NCI-H2107 treated with DMSO at 0.1 percent for 48 hours (cell line): ENCODE measurements around the gene RCSD1.

Source experiments
- DNase-seq: peaks from one replicate; lab custom pipeline; 2025; ENCODE audit not compliant: unreplicated experiment; lab: John Stamatoyannopoulos, UW

RCSD1 gene

DNA sequence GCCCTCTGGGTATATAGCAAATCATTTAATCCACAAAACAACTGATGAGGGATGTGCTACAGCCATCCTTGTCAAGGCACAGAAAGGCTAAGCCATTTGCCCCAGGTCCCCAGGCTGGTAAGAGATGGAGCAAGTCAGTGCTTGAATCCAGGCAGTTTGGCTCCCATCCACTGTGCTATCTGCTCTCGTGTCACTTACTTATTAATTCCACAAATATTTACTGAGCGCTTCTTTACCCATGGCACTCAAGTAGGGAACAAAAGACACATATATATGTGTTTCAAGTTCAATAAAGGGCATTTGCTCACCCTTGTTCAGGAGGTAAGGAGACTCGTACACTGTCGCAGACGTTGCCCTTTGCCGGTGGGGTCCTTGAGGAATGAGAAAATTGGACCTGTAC lies 53.2 kb downstream of the RCSD1 start:
- DNase-seq, result no peak

DNA sequence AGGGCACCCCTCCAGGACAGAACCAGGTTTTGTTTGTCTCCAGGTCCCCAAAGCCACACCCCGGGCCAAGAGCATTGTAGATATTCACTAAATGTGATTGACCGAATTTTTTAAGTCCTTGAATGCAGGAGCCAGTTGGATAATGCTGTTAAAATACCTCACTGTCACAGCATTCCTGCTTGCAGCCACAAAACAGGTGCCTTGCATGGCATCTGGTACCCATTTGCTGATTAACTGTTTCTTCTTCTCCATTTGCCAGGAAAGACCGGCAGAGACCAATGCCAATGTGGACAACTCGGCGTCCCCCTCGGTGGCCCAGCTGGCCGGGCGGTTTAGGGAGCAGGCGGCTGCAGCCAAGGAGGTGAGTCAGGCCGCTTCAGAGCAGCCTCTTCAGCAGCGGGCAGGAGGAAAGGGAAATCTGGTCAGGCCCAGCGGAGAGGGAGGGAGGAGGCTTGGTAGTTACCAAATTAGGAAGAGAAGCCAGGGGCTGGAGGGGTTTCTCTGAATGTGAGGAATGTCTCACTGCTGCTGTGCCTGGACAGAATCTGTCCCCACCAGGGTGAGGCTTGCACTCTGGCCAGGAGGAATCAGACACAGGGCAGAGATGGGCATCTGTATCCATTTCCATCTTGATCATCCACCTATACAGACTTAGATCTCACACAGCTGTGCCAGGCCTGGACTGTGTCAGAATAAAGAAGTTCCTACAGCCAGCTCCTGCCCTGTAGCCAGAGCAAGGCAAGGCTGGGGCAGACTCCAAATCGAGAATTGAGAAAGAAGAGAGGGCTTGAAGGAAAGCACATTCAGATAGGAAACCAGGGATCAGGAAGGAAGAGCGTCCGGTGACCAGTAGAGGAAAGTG lies 53.8 kb downstream of the RCSD1 start:
- DNase-seq, result no peak

DNA sequence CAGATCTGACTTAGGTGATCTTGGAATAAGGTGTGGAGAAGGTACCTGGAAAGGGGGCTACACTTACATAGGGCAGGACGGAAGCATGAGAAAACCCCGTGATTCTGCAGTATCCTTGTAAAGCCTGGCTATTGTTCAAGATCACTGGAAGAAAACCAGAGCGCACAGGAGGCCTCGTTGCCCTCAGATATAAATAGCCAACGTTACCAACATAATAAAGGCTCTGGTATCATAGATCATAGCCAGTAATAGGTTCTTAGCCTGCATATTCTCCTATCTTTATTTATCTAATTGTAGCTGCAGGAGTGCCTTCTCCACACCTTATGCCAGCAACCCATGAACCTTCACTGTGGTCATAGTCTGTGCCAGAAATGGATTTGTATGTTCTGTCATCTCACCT lies 55.8 kb downstream of the RCSD1 start:
- no peak for DNase-seq

DNA sequence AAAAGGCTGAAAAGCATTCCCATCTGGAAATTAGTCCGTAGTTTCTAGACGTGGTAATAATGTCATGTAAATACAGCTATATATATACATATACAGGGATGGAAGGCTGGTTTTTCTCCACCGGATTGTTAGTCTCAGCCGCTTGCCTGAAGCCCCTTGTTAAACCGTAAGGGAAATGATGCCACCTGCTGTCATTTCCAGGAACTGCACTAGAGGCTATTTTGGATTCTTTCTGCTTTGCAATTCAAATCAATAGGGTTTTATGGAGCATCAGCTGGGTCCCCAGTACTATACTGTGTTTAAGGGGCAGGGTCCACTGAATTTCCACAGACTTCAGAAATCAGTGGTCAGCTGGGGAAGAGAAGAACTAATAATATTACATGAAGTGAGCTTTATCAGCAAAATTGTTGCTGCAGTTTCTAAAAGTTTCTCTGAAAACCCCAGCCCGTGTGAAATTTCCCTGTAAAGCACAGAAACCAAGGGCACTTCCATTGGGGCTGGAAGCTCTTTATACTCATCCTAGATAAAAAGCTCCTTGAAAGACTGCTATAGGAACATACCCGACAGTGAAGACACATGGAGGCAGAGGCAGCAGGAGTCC lies 58.0 kb downstream of the RCSD1 start:
- peak; percentile 76 for DNase-seq

DNA sequence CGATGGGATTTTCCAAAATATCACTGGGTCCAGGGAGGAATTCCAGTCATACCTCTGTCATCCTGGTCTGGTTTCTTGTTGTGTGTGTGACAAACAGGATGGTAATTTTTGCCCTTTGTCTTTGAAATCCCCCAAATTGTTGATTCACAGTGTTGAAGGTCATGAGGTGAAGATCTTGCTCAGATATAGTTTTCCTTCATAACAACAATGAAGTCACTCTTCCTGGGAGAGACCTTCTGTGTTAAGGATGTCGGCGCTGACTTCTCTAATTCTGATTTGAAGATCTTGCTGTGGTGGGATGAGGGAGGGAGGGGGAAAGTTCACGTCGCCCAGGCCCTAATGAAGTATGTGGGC lies 59.5 kb downstream of the RCSD1 start:
- DNase-seq, result no peak

DNA sequence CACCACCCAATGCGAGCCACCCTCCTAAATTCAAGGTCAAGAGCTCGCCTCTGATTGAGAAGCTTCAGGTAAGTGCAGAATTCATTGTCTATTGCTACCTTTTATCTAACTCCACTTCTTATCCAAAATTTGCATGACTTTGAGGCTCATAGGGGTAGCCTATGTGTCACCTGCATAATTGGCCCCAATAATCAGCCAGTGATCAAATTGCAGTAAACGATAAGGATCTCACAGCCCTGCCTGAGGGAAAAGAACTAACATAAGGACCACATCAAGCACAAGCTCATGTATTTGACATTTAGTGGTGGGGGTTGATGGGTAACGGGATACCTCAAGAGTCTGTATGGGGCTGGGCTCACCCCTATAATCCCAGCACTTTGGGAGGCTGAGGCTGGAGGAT lies 60.0 kb downstream of the RCSD1 start:
- no peak for DNase-seq

DNA sequence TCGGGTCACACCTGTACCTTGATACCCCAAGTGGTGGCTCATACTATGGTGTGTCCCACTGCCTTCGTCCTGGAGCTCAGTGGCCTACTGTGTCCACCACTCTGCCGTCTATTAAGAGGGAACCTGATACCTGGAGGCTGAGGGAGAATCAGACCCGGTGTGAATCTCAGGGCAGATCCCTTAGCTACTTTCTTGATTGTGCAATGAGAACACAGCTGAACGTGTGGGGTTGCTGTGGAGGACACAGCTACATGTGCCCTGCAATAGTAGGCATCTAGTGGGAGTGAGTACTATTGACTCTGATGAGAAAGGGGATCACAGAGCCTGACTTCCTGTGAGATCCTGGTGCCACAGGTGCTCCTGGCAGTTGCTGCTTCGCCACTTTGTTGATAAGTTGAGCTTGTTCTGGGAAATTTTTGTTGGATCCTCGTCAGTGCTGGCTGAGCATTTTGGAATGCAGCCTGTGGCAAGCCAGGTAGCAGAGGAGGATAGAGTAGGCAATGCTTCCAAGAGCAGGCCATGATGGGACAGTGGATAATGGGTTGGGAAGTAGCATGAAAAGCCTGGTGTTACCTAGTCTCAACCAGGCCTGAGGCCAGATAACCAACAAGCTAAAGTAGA lies 63.5 kb downstream of the RCSD1 start:
- DNase-seq, result no peak

DNA sequence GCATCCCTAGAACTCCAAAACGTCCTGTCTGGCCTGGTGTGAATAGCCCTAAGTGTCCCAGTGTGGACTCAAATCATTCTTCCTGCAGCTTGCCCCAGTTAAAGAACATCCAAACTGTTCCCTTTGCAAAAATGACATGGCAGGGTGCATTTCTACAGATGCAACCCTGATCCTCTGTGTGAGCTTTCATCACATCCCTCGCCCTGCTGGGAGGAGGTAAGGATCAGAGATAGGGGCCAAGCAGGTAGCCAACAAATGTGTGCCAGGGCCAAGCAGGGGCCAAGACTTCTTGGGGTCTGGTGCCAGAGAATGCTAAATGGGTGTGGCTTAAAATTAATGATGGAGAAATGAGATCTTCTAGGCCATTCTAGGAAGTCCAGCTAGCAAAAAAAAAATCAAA lies 64.7 kb downstream of the RCSD1 start:
- no peak for DNase-seq

DNA sequence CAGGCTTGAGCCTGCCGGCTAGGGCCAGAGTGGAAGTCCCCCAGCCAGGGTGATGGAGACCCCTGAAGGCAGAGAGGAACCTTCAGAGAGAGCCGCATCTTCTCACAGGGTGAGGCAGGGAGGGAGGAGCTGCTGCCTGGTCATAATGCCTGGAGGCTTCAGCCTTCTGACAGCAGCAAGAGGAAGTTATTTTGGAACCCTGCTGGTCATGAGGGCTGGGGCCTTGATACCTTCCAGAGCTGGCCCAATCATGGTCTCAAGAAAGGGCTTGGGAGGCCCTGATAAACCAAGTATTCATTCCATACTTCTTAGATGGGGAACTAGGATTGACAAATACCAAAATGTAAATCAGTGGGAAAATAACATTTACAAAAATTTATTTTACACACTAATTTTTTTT lies 65.1 kb downstream of the RCSD1 start:
- DNase-seq, result no peak

DNA sequence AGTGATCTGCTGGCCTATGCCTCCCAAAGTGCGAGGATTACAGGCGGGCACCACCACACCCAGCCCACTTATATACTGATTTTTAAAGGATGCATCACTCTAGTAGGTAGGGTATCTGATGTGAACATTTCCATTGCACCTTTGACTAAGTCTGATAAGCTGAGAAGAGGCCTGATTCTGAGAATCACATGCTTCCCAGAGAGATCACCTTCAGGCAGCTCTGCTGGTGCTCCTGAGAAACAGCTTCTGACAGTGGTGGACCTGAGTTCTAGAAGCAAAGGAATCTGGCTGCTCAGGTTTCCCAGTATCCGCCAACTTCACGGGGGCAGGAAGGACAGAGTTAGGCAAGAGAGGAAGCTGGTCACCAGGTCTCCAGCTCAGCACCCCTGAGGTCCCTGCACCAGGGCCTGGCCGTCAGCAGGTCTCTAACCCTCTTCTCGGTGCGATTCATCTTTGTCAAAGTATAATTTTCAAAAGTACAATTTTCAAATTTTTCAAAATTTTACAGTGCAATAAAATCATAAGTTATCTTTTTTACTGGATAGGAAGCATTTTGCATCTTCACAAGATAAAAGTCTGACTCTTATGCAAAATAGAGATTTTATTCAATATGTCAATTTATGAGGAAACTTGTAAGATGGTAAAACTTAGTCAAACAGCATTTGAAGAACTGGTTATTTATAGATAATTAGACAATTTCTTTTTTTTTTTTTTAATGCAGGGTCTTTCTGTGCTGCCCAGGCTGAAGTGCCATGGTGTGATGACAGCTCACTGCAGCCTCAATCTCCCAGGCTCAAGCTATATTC lies 65.9 kb downstream of the RCSD1 start:
- DNase-seq, result no peak

DNA sequence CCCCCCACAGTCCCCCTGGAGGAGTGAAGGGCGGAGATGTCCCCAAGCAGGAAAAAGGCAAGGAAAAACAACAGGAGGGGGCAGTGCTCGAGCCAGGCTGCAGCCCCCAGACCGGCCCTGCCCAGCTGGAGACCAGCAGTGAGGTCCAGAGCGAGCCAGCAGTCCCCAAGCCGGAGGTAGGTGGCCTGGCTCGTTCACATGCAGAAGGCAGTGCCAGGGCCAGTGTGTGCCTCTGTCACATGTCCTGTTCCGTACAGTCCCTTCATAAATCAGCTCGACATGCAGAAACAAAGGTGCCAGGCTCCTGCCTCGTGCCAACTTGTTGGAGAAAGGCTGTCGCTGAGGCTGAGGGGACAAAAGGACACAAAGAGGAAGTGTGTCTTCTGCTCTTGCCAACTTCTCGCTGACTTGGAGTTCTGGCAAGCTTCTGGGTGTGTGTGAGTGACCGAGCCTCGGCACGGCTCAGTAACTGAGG lies 67.7 kb downstream of the RCSD1 start:
- no peak for DNase-seq

DNA sequence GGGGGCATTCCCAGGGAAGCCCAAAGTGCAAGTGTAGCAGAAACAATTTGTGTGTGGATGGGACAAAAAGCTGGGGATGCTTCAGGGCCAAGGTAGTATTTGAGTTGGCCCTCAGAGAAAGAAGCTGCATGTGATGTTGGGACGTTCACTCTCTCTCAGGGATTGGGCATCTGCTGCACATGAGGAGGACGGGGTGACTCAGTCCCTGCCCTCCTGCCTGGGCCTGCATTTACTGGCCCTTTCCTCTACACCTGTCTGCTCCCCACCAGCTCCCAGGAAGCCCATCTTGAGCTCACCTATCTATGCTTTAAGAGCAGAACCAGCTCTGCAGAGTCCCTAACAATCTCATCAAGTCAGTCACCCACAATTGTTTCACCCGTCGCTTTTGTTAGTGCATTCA lies 68.3 kb downstream of the RCSD1 start:
- no peak for DNase-seq

DNA sequence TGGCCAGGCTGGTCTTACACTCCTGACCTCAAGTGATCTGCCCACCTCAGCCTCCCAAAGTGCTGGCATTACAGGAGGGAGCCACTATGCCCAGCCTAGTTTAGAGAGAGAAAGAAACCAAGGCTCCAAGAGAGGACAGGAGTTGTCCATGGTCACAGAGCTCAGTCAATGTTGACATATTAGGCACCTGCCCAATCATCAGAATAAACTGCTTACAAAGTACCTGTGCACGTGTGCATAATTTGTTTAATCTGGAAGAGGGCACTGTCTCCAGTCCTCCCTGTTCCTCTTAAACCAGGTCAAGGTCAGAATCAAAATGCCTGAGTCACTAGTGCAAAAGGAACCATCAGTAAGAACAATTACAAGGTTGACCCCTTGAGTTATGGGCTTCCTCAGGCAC lies 71.5 kb downstream of the RCSD1 start:
- no peak for DNase-seq

DNA sequence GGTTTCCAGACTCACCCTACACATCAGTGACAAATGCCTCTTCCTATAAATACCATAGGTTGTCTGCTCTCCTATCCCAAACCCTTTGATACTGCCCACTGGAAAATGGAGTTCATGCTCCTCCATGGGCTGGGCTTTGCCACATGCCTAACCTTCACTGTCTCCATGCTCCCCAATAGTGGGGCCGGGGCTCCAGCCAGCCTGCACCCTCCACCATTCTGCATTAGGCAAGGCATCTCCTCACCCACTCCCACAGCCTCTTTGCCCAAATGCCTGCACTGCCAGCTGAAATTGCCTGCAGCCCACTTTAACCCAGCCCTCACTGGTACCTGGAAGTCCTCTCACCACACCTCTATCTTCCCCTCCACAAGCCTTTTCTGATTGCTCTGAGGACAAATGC lies 73.5 kb downstream of the RCSD1 start:
- DNase-seq, result no peak

DNA sequence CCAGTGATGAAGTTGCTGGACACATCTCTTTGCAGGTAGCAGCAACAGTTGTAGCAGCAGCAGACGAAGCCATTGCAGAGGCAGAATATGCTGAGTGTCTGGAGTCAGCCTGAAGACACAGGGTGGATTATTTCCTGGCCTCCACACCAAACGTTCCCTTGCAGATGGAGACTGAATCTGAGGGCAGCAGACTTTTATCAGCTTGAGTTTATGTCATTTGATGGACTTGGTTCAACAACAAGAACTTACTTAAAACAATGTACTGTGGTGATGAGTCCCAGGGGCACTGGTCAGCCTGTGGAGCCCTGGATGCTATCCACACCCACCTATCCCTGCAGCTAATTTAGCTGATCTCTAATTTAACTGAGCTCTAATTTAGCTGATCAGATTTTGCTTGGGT lies 74.7 kb downstream of the RCSD1 start:
- DNase-seq, result no peak

DNA sequence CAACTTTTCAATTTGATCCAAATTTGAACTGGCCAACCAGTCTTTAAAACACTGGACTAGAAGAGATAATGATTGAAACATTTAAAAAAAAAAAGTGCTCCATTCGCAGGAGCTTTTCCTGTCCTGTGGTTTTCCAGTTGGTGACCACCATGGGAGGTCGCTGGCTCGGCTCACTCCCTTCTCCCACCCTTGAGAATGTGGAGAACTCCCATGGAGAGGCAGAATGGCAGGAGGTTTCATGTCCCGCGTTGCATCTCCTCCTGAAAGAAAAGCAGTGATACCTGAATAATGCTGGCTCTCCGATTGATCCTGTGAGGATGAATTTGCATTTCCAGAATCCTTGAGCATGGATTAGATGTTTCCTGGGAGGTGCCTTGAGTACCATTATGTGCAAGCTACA lies 75.2 kb downstream of the RCSD1 start:
- DNase-seq, result no peak

DNA sequence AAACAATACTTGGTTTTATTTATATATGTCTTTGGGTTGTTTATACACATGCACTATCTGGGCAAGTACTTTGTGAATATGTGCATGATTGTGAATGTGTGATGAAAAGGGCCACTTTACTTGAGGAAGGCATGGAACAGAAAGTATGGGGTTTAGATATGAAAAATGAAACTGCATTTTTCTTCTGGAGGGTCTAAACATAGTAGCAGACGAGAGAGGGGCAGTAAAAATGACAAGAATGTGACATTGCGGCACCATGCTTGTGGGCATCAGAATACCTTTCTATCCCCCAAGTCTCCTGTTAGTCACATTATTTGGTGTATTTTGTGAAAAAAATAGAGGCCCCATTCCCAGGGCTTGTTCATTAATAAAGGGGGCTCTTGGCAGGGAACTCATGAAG lies 76.3 kb downstream of the RCSD1 start:
- no peak for DNase-seq

DNA sequence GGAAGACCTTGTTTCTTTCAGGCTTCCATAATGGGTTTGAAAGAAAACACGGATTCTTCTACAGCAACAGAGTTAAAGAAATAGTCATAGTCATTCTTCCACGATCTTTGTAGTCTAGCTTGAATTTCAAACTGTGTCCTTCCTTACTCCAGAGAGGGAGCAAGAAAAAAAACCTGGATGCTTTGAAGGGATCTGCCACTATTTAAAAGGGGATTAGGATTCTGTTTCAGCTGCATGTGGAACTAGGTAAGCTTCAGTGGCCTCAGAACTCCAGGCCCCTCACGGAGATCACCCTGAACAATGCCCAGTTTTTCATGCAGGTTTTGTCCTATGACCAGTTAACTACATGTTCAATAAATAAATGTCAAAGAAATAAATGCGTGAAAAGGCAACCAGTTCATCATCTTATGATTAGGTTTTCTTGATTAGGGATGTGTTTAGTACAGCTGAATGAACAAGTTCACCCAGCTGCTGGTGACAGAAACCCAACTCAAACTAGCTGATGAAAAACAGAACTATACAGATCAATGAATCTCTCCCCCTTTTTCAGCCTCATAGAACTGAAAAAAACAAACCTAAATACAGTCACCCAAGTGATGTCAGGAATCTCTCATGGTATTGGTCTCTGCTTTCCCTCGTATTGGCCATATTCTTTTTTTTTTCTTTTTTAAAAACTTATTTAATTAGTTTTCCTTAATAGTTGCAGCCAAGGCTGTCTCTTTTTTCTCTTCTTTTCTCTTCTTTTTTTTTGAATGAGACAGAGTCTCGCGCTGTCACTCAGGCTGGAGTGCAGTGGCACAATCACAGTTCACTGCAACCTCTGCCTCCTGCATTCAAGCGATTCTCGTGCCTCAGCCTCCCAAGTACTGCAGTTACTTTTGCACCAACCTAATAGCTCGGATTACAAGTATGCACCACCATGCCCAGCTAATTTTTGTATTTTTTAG lies 77.2 kb downstream of the RCSD1 start:
- DNase-seq, result no peak

DNA sequence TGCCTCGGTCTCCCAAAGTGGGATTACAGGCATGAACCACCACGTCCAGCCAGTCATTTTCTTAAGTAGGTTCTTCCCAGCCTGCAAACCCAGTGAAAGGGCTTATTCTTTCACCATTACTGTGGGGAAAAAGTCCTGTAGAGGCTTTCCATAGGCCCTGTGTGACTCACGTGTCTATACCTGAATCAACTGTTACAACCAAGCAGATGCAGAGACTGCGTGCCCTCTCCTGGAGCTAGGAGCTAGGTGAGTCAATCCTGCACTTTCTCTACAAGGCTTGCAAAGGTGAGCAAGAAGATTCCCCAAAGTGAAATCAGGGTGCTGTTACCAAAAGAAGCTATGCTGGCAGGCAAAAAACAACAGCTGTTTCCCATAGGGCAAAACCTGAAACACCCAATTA lies 77.9 kb downstream of the RCSD1 start:
- no peak for DNase-seq

DNA sequence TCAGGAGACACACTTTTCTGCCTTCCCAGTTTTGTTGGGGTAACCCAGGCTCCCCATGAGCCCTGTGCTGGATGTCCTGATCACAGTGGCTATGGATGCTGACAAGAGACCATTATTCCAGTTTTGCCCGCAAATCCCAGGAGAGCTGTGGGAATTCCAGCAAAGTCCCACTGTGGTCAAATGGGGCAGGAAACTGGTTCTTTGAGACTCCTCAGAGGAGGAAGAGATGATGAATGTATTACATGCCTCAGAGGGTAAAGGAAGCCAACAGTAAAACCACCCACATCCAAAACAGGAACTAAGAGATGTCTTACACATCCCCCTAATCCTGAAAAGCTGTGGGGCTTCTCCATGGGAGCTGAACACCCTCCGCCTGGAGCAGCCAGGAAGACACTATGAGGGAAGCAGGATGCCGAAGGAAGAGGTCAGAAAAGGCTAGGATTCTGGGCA lies 78.9 kb downstream of the RCSD1 start:
- DNase-seq, result no peak
